BLaER1 (cell line): Measurements from ENCODE around the gene RPE65.

Experiments used
- H3K27ac ChIP-seq: shearing (Covaris generic); formaldehyde crosslinking; 2 replicates; pipeline ENCODE4 v1.8.1; 2022
- H3K27me3 ChIP-seq: shearing (Covaris generic); formaldehyde crosslinking; 2 replicates; pipeline ENCODE4 v1.8.1; 2022
- H3K36me3 ChIP-seq: shearing (Covaris generic); formaldehyde crosslinking; 2 replicates; pipeline ENCODE4 v1.8.1; 2022
- H3K4me1 ChIP-seq: shearing (Covaris generic); formaldehyde crosslinking; 2 replicates; pipeline ENCODE4 v1.8.1; 2022
- H3K4me2 ChIP-seq: shearing (Covaris generic); formaldehyde crosslinking; 2 replicates; pipeline ENCODE4 v1.8.1; 2022
- H3K4me3 ChIP-seq: shearing (Covaris generic); formaldehyde crosslinking; 2 replicates; pipeline ENCODE4 v1.8.1; 2022
- H3K9ac ChIP-seq: shearing (Covaris generic); formaldehyde crosslinking; 2 replicates; pipeline ENCODE4 v1.8.1; 2022
- H3K9me3 ChIP-seq: shearing (Covaris generic); formaldehyde crosslinking; 2 replicates; pipeline ENCODE4 v1.8.1; 2022
- H4K20me1 ChIP-seq: shearing (Covaris generic); formaldehyde crosslinking; 2 replicates; pipeline ENCODE4 v1.8.1; 2022
- Cebpa-rat ChIP-seq: shearing (Covaris generic); IDR thresholded peaks from 2 replicates; pipeline ENCODE4 v1.8.1; 2022

RPE65 gene

DNA sequence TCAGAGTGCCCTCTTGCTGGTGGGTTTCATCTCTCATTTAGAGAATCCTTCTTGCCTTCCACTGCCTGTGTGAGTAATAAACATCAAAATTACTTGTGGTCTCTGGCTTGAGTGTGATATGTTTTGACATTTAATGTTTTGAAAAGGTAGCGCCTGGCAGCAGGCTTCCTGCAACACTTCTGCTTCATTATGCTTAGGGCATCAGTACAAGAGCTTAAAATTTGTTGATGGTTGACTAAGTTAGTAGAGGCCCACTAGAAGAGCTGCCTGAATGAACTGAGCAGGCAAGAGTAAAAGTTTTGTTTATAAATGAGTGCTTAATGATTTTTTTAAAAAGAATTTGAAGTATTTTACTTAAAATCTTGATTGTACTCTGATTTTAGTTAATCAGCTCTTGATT lies 6.4 kb upstream of the RPE65 start:
- no peak overlapping the region for H3K9ac ChIP-seq
- TF ChIP-seq Cebpa-rat, result no peak
- no peaks in the 10 kb centered on the region for H3K4me1 ChIP-seq
- H3K36me3 ChIP-seq, result no peaks in the 10 kb centered on the region
- no peak overlapping the region for H3K27ac ChIP-seq
- H3K9me3 ChIP-seq, result no peaks in the 10 kb centered on the region
- no peak overlapping the region for H3K4me2 ChIP-seq
- H3K4me3 ChIP-seq, result no peak overlapping the region
- no peaks in the 10 kb centered on the region for H4K20me1 ChIP-seq
- no peaks in the 10 kb centered on the region for H3K27me3 ChIP-seq

DNA sequence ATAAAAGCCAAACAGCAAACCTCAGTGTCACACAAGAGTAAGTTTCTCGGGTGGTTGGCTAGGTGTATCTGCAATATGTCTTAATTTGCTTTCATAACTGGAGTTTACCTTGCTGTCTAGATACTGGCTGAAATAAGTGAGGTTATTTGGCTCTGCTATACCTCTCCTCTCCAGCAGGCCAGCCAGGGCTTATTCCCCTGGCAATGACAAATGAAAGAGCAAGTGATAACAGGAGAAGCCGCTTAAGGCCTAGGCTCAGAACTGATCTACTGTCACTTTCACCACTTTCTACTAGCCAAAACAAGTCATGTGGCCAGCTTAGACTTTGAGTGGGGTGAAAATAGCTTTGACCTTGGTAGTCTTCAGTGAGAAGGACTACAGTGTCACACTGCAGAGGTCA lies 4.8 kb upstream of the RPE65 start:
- no peak overlapping the region for H3K9ac ChIP-seq
- H3K27me3 ChIP-seq, result no peaks in the 10 kb centered on the region
- H3K9me3 ChIP-seq, result no peaks in the 10 kb centered on the region
- no peaks in the 10 kb centered on the region for H4K20me1 ChIP-seq
- no peaks in the 10 kb centered on the region for H3K36me3 ChIP-seq
- no peak overlapping the region for H3K27ac ChIP-seq
- H3K4me2 ChIP-seq, result no peak overlapping the region
- no peaks in the 10 kb centered on the region for H3K4me1 ChIP-seq
- no peak for TF ChIP-seq Cebpa-rat
- no peak overlapping the region for H3K4me3 ChIP-seq

DNA sequence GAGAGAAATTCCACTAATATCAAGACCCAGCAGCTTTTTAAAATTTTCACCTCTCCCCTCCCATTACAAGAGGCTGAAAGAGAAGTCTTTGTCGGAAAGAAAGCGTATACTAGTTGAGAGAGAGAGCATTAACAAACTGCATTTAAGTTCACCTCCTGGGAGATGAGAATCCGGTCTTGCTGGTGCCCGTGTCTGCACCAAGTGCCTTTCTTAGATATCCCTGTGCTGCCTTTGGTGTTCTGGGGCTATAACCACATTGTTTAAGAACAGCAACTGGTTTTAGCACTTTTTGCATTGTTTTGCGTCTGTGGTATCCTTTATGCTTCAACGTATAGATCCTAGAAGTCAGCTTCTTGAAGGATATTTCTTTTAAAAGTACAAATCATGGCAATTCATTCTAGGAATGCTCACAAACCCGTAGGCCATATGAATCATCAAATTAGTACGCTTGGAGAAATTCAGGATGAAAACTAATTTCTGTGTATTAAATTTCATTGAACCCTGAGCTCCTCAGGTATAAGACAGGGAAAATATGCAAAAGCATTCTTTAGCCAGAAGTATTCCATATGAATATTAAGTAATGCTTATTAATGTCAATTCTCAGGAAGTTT lies 3.4 kb upstream of the RPE65 start:
- no peak for TF ChIP-seq Cebpa-rat
- Histone ChIP-seq H3K27me3 (no peaks in the 10 kb centered on the region), H3K27ac (no peak overlapping the region), H4K20me1 (no peaks in the 10 kb centered on the region), H3K9ac (no peak overlapping the region), H3K36me3 (no peaks in the 10 kb centered on the region), H3K4me1 (no peaks in the 10 kb centered on the region), H3K9me3 (no peaks in the 10 kb centered on the region), H3K4me2 (no peak overlapping the region), H3K4me3 (no peak overlapping the region)

DNA sequence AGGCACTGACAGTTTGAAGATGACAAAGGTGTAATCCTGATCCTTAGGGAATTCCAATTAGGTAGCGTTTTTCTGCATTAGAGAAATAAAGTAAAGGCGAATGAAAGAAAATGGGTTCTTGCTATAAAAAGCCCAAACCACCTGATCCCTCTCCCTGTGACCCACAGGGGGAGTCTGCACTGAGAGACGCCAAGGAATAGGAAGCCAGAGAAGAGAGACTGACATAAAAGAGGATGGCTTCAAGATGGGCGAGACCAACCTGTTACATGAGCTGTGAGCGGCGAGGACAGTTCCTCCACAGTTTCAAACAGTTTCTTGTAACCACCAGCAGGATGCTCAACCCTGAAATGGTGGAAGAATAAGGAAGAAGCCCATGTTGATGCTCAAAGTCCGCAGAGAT lies 1.4 kb downstream of the RPE65 start:
- H3K9me3 ChIP-seq, result no peaks in the 10 kb centered on the region
- H3K4me1 ChIP-seq, result no peaks in the 10 kb centered on the region
- H3K4me3 ChIP-seq, result no peak overlapping the region
- no peak overlapping the region for H3K9ac ChIP-seq
- H4K20me1 ChIP-seq, result no peaks in the 10 kb centered on the region
- no peaks in the 10 kb centered on the region for H3K36me3 ChIP-seq
- no peak for TF ChIP-seq Cebpa-rat
- H3K4me2 ChIP-seq, result no peak overlapping the region
- H3K27ac ChIP-seq, result no peak overlapping the region
- H3K27me3 ChIP-seq, result no peaks in the 10 kb centered on the region

DNA sequence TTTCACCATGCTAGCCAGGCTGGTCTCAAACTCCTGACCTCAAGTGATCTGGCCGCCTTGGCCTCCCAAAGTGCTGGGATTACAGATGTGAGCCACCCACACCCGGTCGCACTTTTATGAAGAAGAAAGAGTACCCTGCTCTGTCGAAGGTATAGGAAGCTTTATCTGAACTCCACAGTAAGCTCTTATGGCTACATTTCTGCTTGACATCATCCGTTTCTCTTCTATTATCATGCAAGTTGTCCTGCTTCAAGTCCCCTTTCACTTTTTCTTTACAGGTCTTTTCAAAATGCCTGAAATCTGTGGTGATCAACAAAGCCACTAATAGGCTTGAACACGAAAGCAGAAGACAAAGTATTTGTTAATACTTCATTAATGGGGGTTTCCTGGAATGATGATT lies 4.0 kb downstream of the RPE65 start:
- Histone ChIP-seq H3K4me2 (no peak overlapping the region), H3K36me3 (no peaks in the 10 kb centered on the region), H4K20me1 (no peaks in the 10 kb centered on the region), H3K4me3 (no peak overlapping the region), H3K27ac (no peak overlapping the region), H3K27me3 (no peaks in the 10 kb centered on the region), H3K9ac (no peak overlapping the region), H3K4me1 (no peaks in the 10 kb centered on the region), H3K9me3 (no peaks in the 10 kb centered on the region)
- TF ChIP-seq Cebpa-rat, result no peak

DNA sequence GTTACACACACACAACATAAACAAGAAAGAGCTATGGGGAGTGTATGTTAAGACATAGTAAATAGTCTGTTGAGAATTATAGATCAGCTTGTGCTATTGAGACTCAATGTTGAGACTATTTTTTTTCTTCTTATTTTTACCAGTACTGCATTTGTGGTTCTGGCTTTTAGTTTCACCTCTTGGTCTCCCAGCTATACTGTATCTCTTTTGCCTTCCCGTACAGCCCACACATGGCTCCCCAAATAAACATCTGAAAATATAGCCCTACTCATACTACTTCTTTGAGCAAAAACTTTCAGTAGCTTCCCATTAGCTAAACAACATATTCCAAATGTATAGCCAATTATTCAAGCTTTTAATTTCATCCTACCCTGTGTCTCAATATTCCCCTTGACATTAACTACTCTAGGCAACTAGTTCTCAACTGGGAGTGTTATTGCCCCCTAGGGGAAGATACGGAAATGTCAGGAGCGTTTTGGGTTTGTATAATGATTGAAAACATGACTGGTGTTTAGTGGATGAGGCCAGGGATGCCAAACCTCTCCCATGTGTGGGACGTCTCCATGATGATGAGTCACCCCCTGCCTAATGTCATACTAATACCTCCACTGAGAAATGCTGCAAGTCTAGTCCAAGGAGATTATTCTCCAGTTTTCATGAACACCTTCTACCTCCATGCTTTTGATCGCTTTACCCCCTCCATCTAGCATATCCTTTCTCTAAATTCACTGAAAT lies 6.8 kb downstream of the RPE65 start:
- no peaks in the 10 kb centered on the region for H3K9me3 ChIP-seq
- no peak overlapping the region for H3K4me3 ChIP-seq
- H3K4me1 ChIP-seq, result no peaks in the 10 kb centered on the region
- H3K9ac ChIP-seq, result no peak overlapping the region
- no peaks in the 10 kb centered on the region for H4K20me1 ChIP-seq
- H3K36me3 ChIP-seq, result no peaks in the 10 kb centered on the region
- H3K27me3 ChIP-seq, result no peaks in the 10 kb centered on the region
- no peak overlapping the region for H3K27ac ChIP-seq
- TF ChIP-seq Cebpa-rat, result no peak
- H3K4me2 ChIP-seq, result no peak overlapping the region

DNA sequence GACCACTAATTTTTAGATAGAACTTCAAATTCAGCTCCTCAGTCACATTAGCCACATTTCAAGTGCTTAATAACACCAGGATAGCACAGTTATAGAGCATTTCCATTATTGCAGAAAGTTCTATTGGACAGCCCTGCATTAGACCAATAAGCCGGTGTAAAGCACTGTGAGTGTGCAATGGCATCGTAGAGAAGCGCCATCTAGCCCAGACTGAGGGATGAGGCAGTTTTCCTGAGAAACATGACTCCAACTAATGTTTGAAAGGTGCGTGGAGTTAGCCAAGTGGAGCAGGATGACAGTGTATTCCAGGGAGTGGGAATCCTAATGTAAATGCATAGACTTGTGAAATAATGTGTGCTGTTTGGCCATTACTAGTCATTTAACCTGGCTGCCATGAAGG lies 7.7 kb downstream of the RPE65 start:
- no peak overlapping the region for H3K9ac ChIP-seq
- no peaks in the 10 kb centered on the region for H3K27me3 ChIP-seq
- H3K4me1 ChIP-seq, result no peaks in the 10 kb centered on the region
- H3K9me3 ChIP-seq, result no peaks in the 10 kb centered on the region
- H3K4me2 ChIP-seq, result no peak overlapping the region
- H3K27ac ChIP-seq, result no peak overlapping the region
- no peaks in the 10 kb centered on the region for H4K20me1 ChIP-seq
- H3K36me3 ChIP-seq, result no peaks in the 10 kb centered on the region
- TF ChIP-seq Cebpa-rat, result no peak
- H3K4me3 ChIP-seq, result no peak overlapping the region

DNA sequence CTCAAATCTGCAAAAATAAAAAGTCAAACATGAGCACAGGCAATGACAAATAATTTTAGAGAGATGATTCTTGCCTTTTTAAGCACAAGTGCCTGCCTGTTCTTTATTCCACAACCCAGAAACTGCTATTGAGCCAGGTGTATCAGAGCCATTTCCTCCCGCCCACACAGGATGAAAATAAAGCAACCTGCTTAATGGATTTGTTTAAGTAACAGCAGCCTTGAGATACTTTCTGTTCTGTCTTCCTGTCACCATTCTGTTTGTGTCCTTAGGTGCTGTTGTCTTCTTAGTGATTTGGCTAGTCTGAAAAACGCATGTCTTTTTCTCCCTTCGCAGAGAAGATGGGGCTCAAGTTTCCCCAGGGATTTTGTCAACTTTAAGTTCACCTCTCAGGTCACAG lies 11.4 kb downstream of the RPE65 start:
- Histone ChIP-seq H3K4me1 (no peaks in the 10 kb centered on the region), H3K36me3 (no peaks in the 10 kb centered on the region), H3K9me3 (no peaks in the 10 kb centered on the region), H3K9ac (no peak overlapping the region), H3K4me2 (no peak overlapping the region), H3K4me3 (no peak overlapping the region), H3K27me3 (no peaks in the 10 kb centered on the region), H4K20me1 (no peaks in the 10 kb centered on the region), H3K27ac (no peak overlapping the region)
- no peak for TF ChIP-seq Cebpa-rat

DNA sequence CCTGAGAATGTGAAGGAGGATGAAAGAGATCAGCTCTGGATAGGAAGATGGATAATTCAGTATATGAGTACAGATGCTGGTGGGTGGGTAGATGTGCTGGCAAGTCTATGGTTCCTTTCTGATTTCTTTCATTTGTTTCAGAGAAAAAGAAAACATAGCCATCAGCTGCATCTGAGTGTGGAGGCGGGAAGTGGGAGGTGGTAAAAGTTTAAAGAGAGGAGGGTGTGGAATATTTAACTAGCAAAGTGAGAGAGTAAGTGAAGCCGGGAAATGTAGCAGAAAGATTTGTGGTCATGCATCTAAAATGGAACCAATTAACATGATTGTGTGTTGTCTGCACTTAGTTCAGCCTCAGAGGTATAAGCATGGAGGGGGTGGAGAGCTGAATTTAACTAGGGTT lies 16.4 kb downstream of the RPE65 start:
- H4K20me1 ChIP-seq, result no peaks in the 10 kb centered on the region
- no peak overlapping the region for H3K4me3 ChIP-seq
- H3K27ac ChIP-seq, result no peak overlapping the region
- no peak overlapping the region for H3K9ac ChIP-seq
- no peaks in the 10 kb centered on the region for H3K9me3 ChIP-seq
- no peak overlapping the region for H3K4me2 ChIP-seq
- H3K36me3 ChIP-seq, result no peaks in the 10 kb centered on the region
- H3K27me3 ChIP-seq, result no peaks in the 10 kb centered on the region
- TF ChIP-seq Cebpa-rat, result no peak
- no peaks in the 10 kb centered on the region for H3K4me1 ChIP-seq

DNA sequence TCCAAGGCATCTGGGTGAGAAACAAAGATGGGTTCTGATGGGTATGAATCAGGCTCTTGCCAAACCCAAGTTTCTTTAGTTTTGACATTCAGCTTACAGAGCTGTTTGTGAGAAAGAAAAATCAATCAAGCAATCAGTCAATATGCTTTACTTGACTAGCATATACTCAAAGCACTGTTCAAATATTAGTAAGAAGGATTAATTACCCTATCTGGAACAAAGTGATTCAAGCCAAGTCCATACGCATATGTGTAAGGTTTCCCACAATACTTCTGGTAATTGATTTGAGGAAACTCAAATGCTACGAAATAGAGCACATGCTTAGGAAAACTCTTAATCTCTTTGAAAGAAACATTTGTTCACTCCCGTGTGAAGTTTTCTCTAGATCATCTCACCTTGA lies 18.7 kb downstream of the RPE65 start:
- Histone ChIP-seq H3K27ac (no peak overlapping the region), H3K36me3 (no peaks in the 10 kb centered on the region), H3K4me2 (no peak overlapping the region), H3K4me3 (no peak overlapping the region), H3K27me3 (no peaks in the 10 kb centered on the region), H3K4me1 (no peaks in the 10 kb centered on the region), H3K9me3 (no peaks in the 10 kb centered on the region), H4K20me1 (no peaks in the 10 kb centered on the region), H3K9ac (no peak overlapping the region)
- no peak for TF ChIP-seq Cebpa-rat
